GM21825 (cell line): ENCODE results near the gene CFTR.
"Not testable (repeated sequence)": the region's sequence is repeated elsewhere in the genome, so short reads cannot be mapped to it uniquely, and the experiment has no call there.

ENCODE experiments used
- ATAC-seq: cut with Tn5 transposase; IDR thresholded peaks from one replicate; pipeline ENCODE4 v1.9.1; 2021; ENCODE audit warnings: mild to moderate bottlenecking, moderate library complexity; ENCODE audit not compliant: unreplicated experiment

The CFTR gene

GRCh38 chr7:117682681-117683385 lies 203.0 kb downstream of the CFTR start:
- ATAC-seq, result no peak

DNA sequence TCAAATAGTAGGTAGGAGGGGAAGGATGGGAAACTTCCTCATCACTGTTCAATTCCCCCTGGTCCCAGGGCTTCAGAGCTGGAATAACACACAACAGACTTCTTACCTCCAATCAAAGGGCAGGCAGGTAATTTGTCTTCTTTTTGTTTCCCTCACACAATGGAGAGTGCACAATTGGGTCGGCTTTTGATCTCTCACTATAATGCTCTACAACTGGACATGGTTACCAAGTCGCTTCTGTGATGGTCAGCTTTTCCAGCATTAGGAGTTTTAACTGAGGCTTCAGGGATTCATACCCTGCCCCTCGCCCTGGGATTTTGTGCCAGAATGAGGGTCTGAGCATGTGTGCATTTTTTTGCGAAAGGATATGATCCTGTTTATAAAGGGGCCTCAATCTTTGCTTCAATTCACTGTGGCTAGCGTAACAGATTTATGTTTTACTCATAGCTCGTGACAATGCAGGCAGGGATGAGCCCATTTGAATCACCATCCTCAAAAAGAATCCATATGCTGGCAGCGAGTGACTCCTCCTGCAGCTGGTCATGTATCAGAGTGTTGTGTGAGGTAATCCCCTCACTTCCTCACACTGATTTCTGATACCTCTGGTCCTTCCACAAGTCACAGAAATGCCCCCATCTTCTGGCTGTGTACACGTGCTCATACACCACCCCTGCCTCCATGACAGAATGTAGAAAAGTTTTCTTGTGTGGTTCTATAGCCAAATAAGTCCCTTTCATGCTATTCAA lies 203.8 kb downstream of the CFTR start:
- no peak for ATAC-seq

DNA sequence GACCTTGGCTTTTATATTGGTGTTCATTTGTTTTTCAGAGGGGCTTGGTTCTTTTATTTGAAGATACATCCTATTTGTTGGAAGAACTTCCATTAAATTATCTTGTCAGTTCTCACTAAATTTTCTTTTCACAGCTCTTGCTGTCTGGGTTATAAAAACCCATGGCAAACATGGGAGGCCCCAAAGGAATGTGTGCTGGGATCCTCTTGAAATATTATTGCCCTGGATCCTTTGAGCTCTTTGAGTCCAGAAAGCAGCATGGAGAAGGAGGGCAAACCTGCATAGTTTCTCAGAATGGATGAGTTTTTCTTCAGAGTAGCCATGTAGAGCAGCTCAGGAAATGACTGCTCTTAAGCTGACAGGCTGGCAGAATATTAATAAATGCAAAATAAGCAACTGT lies 206.0 kb downstream of the CFTR start:
- no peak for ATAC-seq

GRCh38 chr7:117686311-117686935 lies 206.6 kb downstream of the CFTR start:
- ATAC-seq, result no peak

DNA sequence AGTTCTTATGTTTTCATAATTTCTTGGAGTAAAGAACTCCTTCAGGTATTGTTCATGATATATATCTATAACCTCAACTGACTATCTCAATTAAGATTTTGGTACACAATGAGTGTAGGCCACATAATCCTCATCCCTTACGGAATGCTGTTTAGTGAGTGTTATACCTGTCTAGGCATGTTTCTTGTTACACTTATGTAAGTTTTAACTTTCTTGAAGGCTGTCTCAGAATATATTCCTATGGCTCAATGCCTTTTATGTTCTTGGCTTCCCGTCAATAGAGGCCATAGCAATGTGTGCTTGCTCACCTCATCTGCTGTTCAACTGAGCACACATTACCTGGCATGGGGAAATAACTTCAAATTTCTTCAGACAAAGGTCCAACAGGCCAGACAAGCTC lies 208.3 kb downstream of the CFTR start:
- no peak for ATAC-seq

GRCh38 chr7:117689406-117689805 lies 209.6 kb downstream of the CFTR start:
- ATAC-seq, result no peak

GRCh38 chr7:117690147-117690546 lies 210.3 kb downstream of the CFTR start:
- ATAC-seq, result no peak

DNA sequence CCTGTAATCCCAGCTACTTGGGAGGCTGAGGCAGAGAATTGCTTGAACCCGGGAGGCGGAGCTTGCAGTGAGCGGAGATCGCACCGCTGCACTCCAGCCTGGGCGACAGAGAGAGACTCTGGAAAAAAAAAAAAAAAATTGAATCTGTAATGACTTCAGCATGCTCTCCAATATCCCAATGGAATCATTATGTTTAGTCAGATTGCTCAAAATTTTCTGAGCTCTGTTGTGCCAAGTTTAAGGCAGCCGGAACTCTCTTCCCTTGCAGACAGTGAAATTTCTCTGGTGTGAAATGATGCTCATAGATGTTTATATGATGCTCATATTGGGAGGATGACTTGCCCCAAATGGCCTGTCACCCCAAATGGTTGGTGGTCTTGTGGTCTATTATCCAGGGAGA lies 212.5 kb downstream of the CFTR start:
- no peak for ATAC-seq

GRCh38 chr7:117698018-117698417 lies 218.2 kb downstream of the CFTR start:
- no peak for ATAC-seq

DNA sequence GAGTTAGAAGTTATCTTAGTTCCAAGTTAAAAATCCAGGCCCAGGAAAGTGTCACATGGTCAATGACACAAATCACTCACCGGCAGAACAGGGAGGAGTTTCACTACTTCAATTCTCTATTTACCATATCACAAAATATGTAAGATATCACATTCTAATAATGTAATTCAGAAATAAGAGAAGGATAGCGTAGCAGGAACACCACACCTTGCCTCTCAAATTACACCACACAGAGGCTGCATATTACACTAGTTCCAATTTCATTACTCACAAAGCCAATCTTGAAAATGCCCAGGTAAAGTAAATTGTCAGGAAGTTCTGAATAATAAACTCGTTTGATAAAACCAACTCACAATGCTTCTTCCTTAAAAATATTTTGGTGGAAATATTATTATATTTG lies 224.2 kb downstream of the CFTR start:
- ATAC-seq, result no peak

DNA sequence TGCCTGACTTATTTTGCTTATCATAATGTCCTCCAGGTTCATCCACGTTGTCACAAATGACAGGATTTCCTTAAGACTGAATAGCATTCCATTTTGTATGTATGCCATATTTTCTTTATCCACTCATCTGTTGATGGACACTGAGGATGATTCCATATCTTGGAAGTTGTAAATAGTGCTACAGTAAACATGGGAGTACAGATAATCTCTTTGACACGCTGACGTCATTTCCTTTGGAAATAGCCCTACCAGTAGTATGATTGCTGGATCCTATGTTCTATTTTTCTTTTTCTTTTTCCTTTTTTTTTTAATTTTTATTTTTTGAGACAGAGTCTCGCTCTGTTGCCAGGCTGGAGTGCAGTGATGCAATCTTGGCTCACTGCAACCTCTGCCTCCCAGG lies 225.8 kb downstream of the CFTR start:
- no peak for ATAC-seq

DNA sequence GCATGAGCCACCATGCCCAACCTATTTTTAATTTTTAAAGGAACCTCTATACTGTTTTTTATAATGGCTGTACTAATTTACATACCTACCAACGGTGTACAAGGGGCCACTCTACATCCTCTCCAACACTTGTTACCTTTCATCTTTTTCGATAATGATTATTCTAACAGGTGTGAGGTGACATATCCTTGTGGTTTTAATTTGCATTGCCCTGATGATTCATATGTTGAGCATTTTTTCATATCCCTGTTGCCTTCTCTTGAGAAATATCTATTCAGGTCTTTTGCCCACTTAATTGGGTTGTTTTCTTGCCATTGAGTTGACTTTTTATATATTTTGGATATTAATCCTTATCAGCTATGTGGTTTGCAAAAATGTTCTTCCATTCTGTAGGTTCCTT lies 226.4 kb downstream of the CFTR start:
- ATAC-seq, result no peak

GRCh38 chr7:117707080-117707479 lies 227.3 kb downstream of the CFTR start:
- no peak for ATAC-seq

DNA sequence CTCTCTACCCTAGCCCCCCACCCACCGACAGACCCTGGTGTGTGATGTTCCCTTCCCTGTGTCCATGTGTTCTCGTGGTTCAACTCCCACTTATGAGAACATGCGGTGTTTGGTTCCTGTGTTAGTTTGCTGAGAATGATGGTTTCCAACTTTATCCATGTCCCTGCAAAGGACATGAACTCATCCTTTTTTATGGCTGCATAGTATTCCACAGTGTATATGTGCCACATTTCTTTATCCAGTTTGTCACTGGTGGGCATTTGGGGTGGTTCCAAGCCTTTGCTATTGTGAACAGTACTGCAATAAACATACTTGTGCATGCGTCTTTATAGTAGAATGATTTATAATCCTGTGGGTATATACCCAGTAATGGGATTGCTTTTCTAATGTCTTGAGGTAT lies 228.3 kb downstream of the CFTR start:
- ATAC-seq, result not testable (repeated sequence)

DNA sequence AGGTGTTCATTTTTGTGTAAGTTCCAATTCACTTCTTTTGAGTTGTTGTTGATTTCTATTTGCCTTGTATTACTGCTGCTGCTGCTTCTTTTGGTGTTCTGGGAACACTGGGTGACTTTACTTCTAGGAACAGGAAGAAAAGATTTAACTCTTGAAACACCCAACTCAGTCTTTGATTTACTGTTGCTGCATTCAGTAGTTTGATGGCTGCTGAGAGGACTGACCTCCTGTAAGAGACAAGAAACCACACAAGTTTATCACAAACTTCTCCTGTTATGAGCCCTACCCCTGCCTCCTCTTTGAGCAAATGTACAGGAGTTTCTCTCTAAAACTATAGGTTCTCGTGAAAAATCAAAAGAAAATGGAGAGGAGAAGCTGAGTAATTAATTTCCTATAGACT lies 231.7 kb downstream of the CFTR start:
- ATAC-seq, result no peak

- peak; percentile 92 for ATAC-seq
Observed at GRCh38 chr7:117715784-117716445, 236.1 kb downstream of the CFTR start.

DNA sequence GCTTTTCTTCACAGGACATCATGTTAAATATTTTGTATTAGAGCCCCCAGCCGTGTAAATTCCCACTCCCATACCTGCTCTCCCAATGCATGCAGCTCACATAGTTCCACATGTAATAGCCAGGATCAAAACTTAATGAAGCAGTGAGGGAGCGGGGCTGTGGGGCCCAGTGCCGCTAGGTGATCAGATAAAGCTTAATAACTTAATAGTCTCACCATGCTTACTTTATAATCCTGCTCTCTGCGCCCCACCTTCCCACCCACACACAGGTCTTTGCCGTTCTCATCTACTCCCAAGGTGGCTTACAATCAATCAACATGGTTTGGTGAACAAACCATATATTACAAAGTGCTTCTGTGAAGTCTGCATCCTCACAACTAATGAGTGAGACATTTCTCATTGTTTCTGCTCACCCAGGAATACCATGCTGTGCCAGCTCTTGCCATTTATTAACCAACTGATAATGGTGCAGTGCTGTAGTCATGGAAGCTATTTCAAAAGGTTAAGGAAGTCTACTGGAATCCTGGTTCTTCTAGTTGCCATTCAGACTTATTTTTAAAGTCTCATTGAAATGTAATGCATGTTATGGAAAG lies 237.0 kb downstream of the CFTR start:
- no peak for ATAC-seq

DNA sequence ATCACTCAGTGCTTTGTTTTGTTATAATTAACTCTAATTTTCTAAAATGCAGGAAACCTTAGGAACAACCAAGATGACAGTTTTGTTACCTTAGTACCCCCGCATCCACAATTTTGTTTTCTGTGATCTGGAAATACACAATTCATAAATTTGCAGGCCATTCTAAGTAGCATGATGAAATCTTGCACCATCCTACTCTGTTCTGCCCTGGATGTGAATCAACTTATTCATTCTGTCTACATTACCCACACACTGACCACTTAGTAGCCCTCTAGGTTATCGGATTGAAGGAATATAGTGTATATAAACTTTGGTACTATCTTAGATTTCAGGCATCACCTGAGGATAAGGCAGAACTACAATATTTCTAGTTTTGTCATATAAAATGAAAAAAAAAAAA lies 237.5 kb downstream of the CFTR start:
- ATAC-seq, result no peak
